HepG2 (cell line): Measurements from ENCODE around the gene AMDHD1. TPM values are rescaled to one million over a fixed set of nuclear protein-coding genes. Genes with fewer than 3 reads are reported as not detected.
A peak's percentile ranks its signal among the peaks of the same experiment; 100 is the strongest.

ENCODE experiments used
- ATAC-seq: fragments of 200-7000 bp; cut with Tn5 transposase; 3 replicates; pipeline ENCODE4 v1.9.1; 2020; ENCODE audit warnings: mild to moderate bottlenecking, moderate library complexity
- BruUV-seq: library from RNA; stranded (reverse); fragments of 400-500 nt; replicated peaks from 2 replicates; lab custom pipeline; 2021; lab: Mats Ljungman, UMichigan
- CTCF ChIA-PET: fragments of 300-600 bp; formaldehyde crosslinking; extraction: SDS; loops from one replicate; lab custom pipeline; 2021; ENCODE audit warnings: low total read pairs, inconsistent platforms, low intra/inter-chr PET ratio; lab: Yijun Ruan, JAX
- POLR2A ChIA-PET: fragments of 350-600 bp; sonication (Branson Sonifier 250); formaldehyde crosslinking; loops from one replicate; lab custom pipeline; 2020; ENCODE audit warnings: antibody characterized with exemption, inconsistent platforms; lab: Yijun Ruan, JAX
- DNase-seq: peaks from one replicate; pipeline ENCODE4 v3.0.0-alpha.2; 2015; ENCODE audit warnings: low spot score
- FAIRE-seq: peaks from 3 replicates; lab custom pipeline; 2011; peaks lifted over from hg19 to GRCh38; lab: Jason Lieb, UNC
- H2AFZ ChIP-seq: one replicate; pipeline ENCODE4 v1.6.1; 2011; ENCODE audit warnings: low read length, inconsistent platforms
- H3K27ac ChIP-seq: fragments of 300-600 bp; 3 replicates; pipeline ENCODE4 v1.8.0; 2011; ENCODE audit warnings: mixed run types, mild to moderate bottlenecking, mixed read lengths, low read length, inconsistent platforms; ENCODE audit not compliant: insufficient read depth; ENCODE audit errors: extremely low read length
- H3K27me3 ChIP-seq, 2 experiments: fragments of 200-600 bp in 1 of 2; 2 replicates in 1 of 2; 3 replicates in 1 of 2; pipeline versions ENCODE4 v1.6.0 to v1.8.0; 2011; ENCODE audit warnings: low read length in 2 of 2, mild to moderate bottlenecking in 2 of 2, moderate library complexity in 2 of 2, inconsistent platforms in 1 of 2; ENCODE audit not compliant: insufficient read depth in 2 of 2, control insufficient read depth in 1 of 2
- H3K36me3 ChIP-seq, 2 experiments: fragments of 200-600 bp in 1 of 2; replicated peaks in 1 of 2; 2 replicates in 1 of 2; 3 replicates in 1 of 2; pipeline versions ENCODE4 v1.5.1 to v1.8.0; 2011; ENCODE audit warnings: low read length in 2 of 2, inconsistent platforms in 1 of 2; ENCODE audit not compliant: insufficient read depth in 2 of 2, control insufficient read depth in 1 of 2
- H3K4me1 ChIP-seq: 2 replicates; pipeline ENCODE4 v1.5.1; 2012; ENCODE audit warnings: low read length, inconsistent platforms; ENCODE audit not compliant: insufficient read depth
- H3K4me2 ChIP-seq: 2 replicates; pipeline ENCODE4 v1.6.0; 2011; ENCODE audit warnings: low read depth, low read length, inconsistent platforms
- H3K4me3 ChIP-seq, 3 experiments: fragments of 200-600 bp in 1 of 3; sonication (generic), shearing (Covaris generic) in 1 of 3; replicated peaks in 1 of 3; 2 replicates each; pipeline ENCODE4 v1.5.1; 2011 to 2016; ENCODE audit warnings: low read length in 3 of 3, inconsistent platforms in 2 of 3, low read depth in 2 of 3, mild to moderate bottlenecking in 2 of 3, control low read depth in 1 of 3, mixed read lengths in 1 of 3; ENCODE audit not compliant: insufficient read depth in 1 of 3
- H3K79me2 ChIP-seq: one replicate; pipeline ENCODE4 v1.6.1; 2011; ENCODE audit warnings: low read length, inconsistent platforms; ENCODE audit not compliant: insufficient read depth
- H3K9ac ChIP-seq: 2 replicates; pipeline ENCODE4 v1.6.0; 2011; ENCODE audit warnings: mild to moderate bottlenecking, low read depth, low read length, inconsistent platforms; ENCODE audit not compliant: insufficient read depth
- H3K9me3 ChIP-seq: 2 replicates; pipeline ENCODE4 v1.5.1; 2012; ENCODE audit warnings: mild to moderate bottlenecking, low read length
- H4K20me1 ChIP-seq: 2 replicates; pipeline ENCODE4 v1.6.0; 2011; ENCODE audit warnings: inconsistent platforms, mild to moderate bottlenecking, low read length, moderate library complexity; ENCODE audit not compliant: insufficient read depth
- ATF1 ChIP-seq: IDR thresholded peaks from 2 replicates; pipeline ENCODE4 v1.6.1; 2016; ENCODE audit warnings: mild to moderate bottlenecking, control low read depth
- ATM ChIP-seq: fragments of 450-650 bp; IDR thresholded peaks from 2 replicates; pipeline ENCODE4 v1.7.1; 2017; ENCODE audit warnings: mild to moderate bottlenecking, borderline replicate concordance
- KLF15 ChIP-seq: sonication (generic); formaldehyde crosslinking; IDR thresholded peaks from 2 replicates; pipeline ENCODE4 v1.8.1; 2023; ENCODE audit warnings: borderline replicate concordance, mild to moderate bottlenecking, inconsistent platforms, missing genetic modification reagents, mixed read lengths
- NFRKB ChIP-seq: fragments of 450-650 bp; IDR thresholded peaks from 2 replicates; pipeline ENCODE4 v1.6.1; 2017
- NRL ChIP-seq: sonication (generic); formaldehyde crosslinking; IDR thresholded peaks from 2 replicates; pipeline ENCODE4 v1.5.0; 2020; ENCODE audit warnings: missing genetic modification reagents, mild to moderate bottlenecking, moderate library complexity, borderline replicate concordance
- RARG ChIP-seq: sonication (generic); formaldehyde crosslinking; IDR thresholded peaks from 2 replicates; pipeline ENCODE4 v1.4.0; 2020; ENCODE audit warnings: low read depth, mild to moderate bottlenecking, missing genetic modification reagents
- SNAPC2 ChIP-seq: sonication (generic); formaldehyde crosslinking; IDR thresholded peaks from 2 replicates; pipeline ENCODE4 v1.8.1; 2022; ENCODE audit warnings: mild to moderate bottlenecking, missing genetic modification reagents
- SP140L ChIP-seq: sonication (generic); formaldehyde crosslinking; IDR thresholded peaks from 2 replicates; pipeline ENCODE4 v1.4.0; 2020; ENCODE audit warnings: missing genetic modification reagents, borderline replicate concordance
- TFAP4 ChIP-seq: sonication (generic); IDR thresholded peaks from 2 replicates; pipeline ENCODE4 v1.6.1; 2016; ENCODE audit warnings: low read depth, borderline replicate concordance
- THAP11 ChIP-seq: IDR thresholded peaks from 2 replicates; pipeline ENCODE4 v1.6.1; 2016; ENCODE audit warnings: missing biosample characterization, missing genetic modification reagents
- ZBTB3 ChIP-seq: sonication (generic); formaldehyde crosslinking; IDR thresholded peaks from 2 replicates; pipeline ENCODE4 v1.4.0; 2020; ENCODE audit warnings: low read depth, mild to moderate bottlenecking, moderate library complexity, missing genetic modification reagents, borderline replicate concordance
- ZBTB8A ChIP-seq: sonication (generic); formaldehyde crosslinking; IDR thresholded peaks from 2 replicates; pipeline ENCODE4 v1.4.0; 2020; ENCODE audit warnings: mild to moderate bottlenecking, low read depth, missing genetic modification reagents, borderline replicate concordance
- ZFX ChIP-seq: sonication (generic); formaldehyde crosslinking; IDR thresholded peaks from 2 replicates; pipeline ENCODE4 v1.4.0; 2020; ENCODE audit warnings: mild to moderate bottlenecking, low read depth, missing genetic modification reagents, moderate library complexity
- ZMYM2 ChIP-seq: sonication (generic); formaldehyde crosslinking; IDR thresholded peaks from 2 replicates; pipeline ENCODE4 v1.8.0; 2022; ENCODE audit warnings: mild to moderate bottlenecking, missing genetic modification reagents
- ZNF770 ChIP-seq: sonication (generic); formaldehyde crosslinking; IDR thresholded peaks from 2 replicates; pipeline ENCODE4 v1.5.0; 2020; ENCODE audit warnings: mild to moderate bottlenecking, missing genetic modification reagents
- WGBS: methylation state at CpG from one replicate; pipeline ENCODE4 v1.1.6; 2017; ENCODE audit warnings: low lambda C conversion rate; 5-methylcytosine and 5-hydroxymethylcytosine counted together
- in situ Hi-C: cut with HindIII; loops from 2 replicates; pipeline ENCODE4 v1.10.0; 2017; ENCODE audit warnings: low pct_unique_long_range_greater_than_20kb; ENCODE audit not compliant: extremely low pct_ligation_motif_present
- intact Hi-C: fragments of 100-400 bp; cut with micrococcal nuclease; formaldehyde crosslinking; loops from one replicate; pipeline ENCODE4 v1.10.0; 2022; ENCODE audit not compliant: unreplicated experiment
- polyA plus RNA-seq, 8 experiments: library from polyadenylated mRNA; depleted of rRNA in 3 of 8; stranded (reverse) in 7 of 8; unstranded in 1 of 8; fragments of >200 nt; fragmentation: Illumina TruSeq in 4 of 8; extraction: Trizol in 4 of 8; gene quantifications; 2 replicates each; pipeline versions ENCODE4 v1.2.1 to v1.2.3, GENCODE V29; 2011 to 2016; ENCODE audit warnings: low read depth in 4 of 8, missing spikeins in 1 of 8, mixed read lengths in 1 of 8; ENCODE audit not compliant: insufficient read depth in 1 of 8
- total RNA-seq, 5 experiments: library from RNA; depleted of rRNA; stranded (reverse); fragments of >200 nt; fragmentation: Illumina TruSeq; extraction: Trizol; gene quantifications; 2 replicates each; pipeline ENCODE4 v1.2.3, GENCODE V29; 2016; ENCODE audit warnings: low read depth in 1 of 5
- TF ChIP-seq, protein P1 (sequence below): sonication (generic); formaldehyde crosslinking; IDR thresholded peaks from 2 replicates; pipeline ENCODE4 v1.5.0; 2020; ENCODE audit warnings: missing genetic modification reagents

Gene AMDHD1
- total and polyA plus RNA-seq, 2 of the 13 experiments (the other 11 are each of a cell fraction or from before 2014, with no cell fraction given) = 6.5 to 29.6 TPM

- TF ChIP-seq ZFX (CRISPR knock-in tag) (peak; percentile 54; the same call in 1 of the 2 replicates), ZBTB3 (CRISPR knock-in tag) (0 out of 2 replicates have a peak, but pooled peaks have one; percentile 4)
These were observed 1.0 kb upstream of the AMDHD1 start (continued) for GRCh38 chr12:95942101-95942523.

- H3K9ac ChIP-seq = peak within 1 kb of the TSS; percentile 85
- in situ Hi-C loops = no loop called here
- ChIA-PET CTCF (no interaction called here), POLR2A (interaction anchor here (0.5 to 4.7 kb wide), 17 partner anchors 10 to 329 kb away, joined by 3 to 92 read pairs (median 9); partner anchors contain the start of genes HAL and LTA4H)
- peak; percentile 90 for ATAC-seq
- no peak within 1 kb of the TSS for H2AFZ ChIP-seq
- H3K9me3 ChIP-seq = no peaks in the 10 kb centered on the region
- no peaks in the 10 kb centered on the region for H4K20me1 ChIP-seq
- peak within 1 kb of the TSS; percentile 72 to 92 (median 86) for H3K4me3 ChIP-seq
- peaks cover 15% of the 10 kb centered on the region for H3K79me2 ChIP-seq
- H3K4me2 ChIP-seq = peak within 1 kb of the TSS; percentile 94
- no TSS peak for BruUV-seq
- H3K27ac ChIP-seq = peak within 1 kb of the TSS; percentile 88
- H3K4me1 ChIP-seq = peaks cover 53% of the 10 kb centered on the region
- intact Hi-C loops = loop anchor here (2.0 kb wide), 1 partner anchor 54 kb away; the partner anchor contains the start of gene HAL
- H3K36me3 ChIP-seq = no peaks in the 10 kb centered on the region
- DNase-seq = peak; percentile 88
- under 1% methylated on average over 30 of the region's 51 CpGs for WGBS
- FAIRE-seq = peak; percentile 71
- no peaks in the 10 kb centered on the region; a peak in 1 of 5 replicates for H3K27me3 ChIP-seq
- TF ChIP-seq NFRKB (no peak), ZNF770 (CRISPR knock-in tag) (no peak), THAP11 (CRISPR knock-in tag) (0 out of 2 replicates have a peak, but pooled peaks have one; percentile 51), RARG (CRISPR knock-in tag) (0 out of 2 replicates have a peak, but pooled peaks have one; percentile 14), ZMYM2 (CRISPR knock-in tag) (no peak), ATF1 (CRISPR knock-in tag) (no peak), ATM (no peak), TFAP4 (no peak), KLF15 (CRISPR knock-in tag) (no peak), ZBTB8A (CRISPR knock-in tag) (no peak), SNAPC2 (CRISPR knock-in tag) (no peak), NRL (CRISPR knock-in tag) (0 out of 2 replicates have a peak, but pooled peaks have one; percentile 62), SP140L (CRISPR knock-in tag) (no peak)
- TF ChIP-seq, protein P1, sequence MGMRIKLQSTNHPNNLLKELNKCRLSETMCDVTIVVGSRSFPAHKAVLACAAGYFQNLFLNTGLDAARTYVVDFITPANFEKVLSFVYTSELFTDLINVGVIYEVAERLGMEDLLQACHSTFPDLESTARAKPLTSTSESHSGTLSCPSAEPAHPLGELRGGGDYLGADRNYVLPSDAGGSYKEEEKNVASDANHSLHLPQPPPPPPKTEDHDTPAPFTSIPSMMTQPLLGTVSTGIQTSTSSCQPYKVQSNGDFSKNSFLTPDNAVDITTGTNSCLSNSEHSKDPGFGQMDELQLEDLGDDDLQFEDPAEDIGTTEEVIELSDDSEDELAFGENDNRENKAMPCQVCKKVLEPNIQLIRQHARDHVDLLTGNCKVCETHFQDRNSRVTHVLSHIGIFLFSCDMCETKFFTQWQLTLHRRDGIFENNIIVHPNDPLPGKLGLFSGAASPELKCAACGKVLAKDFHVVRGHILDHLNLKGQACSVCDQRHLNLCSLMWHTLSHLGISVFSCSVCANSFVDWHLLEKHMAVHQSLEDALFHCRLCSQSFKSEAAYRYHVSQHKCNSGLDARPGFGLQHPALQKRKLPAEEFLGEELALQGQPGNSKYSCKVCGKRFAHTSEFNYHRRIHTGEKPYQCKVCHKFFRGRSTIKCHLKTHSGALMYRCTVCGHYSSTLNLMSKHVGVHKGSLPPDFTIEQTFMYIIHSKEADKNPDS (CRISPR knock-in tag) = no peak
These were observed 404 bp upstream of the AMDHD1 start, which contains the start of gene CCDC38 for GRCh38 chr12:95942524-95943329. Gene CCDC38, minus strand, starts transcription at chr12:95942614. Its CDS starts 6,105 bp downstream, at chr12:95936509.
